ENCODE results near the gene IQSEC2. TPM values are rescaled to one million over a fixed set of nuclear protein-coding genes. Genes with fewer than 3 reads are reported as not detected.

IQSEC2 gene
- total and polyA plus RNA-seq, 9 of the 15 experiments (the other 6 are each of a cell fraction or from before 2014, with no cell fraction given): 2.7 to 41.8 (median 20.1) TPM

DNA sequence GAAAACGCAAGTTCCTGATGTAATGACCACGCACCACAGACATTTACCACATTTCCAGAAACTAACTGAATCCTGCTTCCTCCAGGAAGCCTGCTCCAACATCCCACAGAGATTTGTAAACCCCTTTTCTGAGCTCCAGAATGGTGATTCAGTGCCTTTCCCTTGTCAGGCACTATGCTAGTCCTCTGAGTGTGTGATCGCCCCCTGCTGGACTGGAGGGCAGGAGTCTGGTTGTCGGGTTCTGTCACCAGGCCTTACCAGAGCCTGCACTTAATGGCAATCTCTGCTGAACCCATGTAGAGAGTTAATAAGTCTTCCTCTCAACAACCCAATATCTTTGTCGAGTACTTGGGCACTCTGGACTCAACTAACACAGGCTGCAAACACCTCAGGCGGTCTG lies 41.9 kb downstream of the IQSEC2 start:
- CTCF ChIA-PET (ENCODE audit: low intra/inter-chr PET ratio): no interaction called here

More for the DNA sequence above, 41.9 kb downstream of the IQSEC2 start:
- H4K20me1 ChIP-seq (replicated peaks; ENCODE audit: control insufficient read depth, insufficient read depth, low read length): no peaks in the 10 kb centered on the region; the same call in 1 of the 2 replicates
- no peak overlapping the region for H3K9ac ChIP-seq (ENCODE audit: insufficient read depth in 1 of 2, low read depth in 2 of 2, low read length in 2 of 2)
- WGBS (ENCODE audit: insufficient coverage, low coverage, missing lambda C conversion rate): 78% methylated on average over 5 of the region's 6 CpGs
- no peak overlapping the region for H3K4me3 ChIP-seq
- in situ Hi-C loops (cut with MboI): no loop called here
- H3K36me3 ChIP-seq (ENCODE audit: control insufficient read depth, insufficient read depth, low read length): peaks cover 49% of the 10 kb centered on the region; the same call in 2 of the 3 replicates
- DNase-seq (ENCODE audit: extremely low read depth in 1 of 4, low spot score in 3 of 4) (peak in 3 of 4 experiments; percentile 36 to 44 (median 41)), FAIRE-seq (no peak), ATAC-seq (peak; percentile 87)
- TF ChIP-seq SP2 (IDR thresholded peaks at IDR 0.05; ENCODE audit: extremely low read depth, low read depth, low read length, poor library complexity, severe bottlenecking): peak; percentile 50
- no peak for TF ChIP-seq ZNF507 (tag; conservative IDR thresholded peaks at IDR 0.05)
- TF ChIP-seq POLR2AphosphoS5 (IDR thresholded peaks at IDR 0.05; ENCODE audit: control insufficient read depth, insufficient read depth, low read depth, low read length): no peak
- no peak for TF ChIP-seq ZNF121 (CRISPR knock-in tag; conservative IDR thresholded peaks at IDR 0.05)
- no peak for TF ChIP-seq ARID1B (IDR thresholded peaks at IDR 0.05)
- no peak for TF ChIP-seq GABPB2 (CRISPR knock-in tag; conservative IDR thresholded peaks at IDR 0.05)
- TF ChIP-seq, protein P1, sequence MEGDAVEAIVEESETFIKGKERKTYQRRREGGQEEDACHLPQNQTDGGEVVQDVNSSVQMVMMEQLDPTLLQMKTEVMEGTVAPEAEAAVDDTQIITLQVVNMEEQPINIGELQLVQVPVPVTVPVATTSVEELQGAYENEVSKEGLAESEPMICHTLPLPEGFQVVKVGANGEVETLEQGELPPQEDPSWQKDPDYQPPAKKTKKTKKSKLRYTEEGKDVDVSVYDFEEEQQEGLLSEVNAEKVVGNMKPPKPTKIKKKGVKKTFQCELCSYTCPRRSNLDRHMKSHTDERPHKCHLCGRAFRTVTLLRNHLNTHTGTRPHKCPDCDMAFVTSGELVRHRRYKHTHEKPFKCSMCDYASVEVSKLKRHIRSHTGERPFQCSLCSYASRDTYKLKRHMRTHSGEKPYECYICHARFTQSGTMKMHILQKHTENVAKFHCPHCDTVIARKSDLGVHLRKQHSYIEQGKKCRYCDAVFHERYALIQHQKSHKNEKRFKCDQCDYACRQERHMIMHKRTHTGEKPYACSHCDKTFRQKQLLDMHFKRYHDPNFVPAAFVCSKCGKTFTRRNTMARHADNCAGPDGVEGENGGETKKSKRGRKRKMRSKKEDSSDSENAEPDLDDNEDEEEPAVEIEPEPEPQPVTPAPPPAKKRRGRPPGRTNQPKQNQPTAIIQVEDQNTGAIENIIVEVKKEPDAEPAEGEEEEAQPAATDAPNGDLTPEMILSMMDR (IDR thresholded peaks at IDR 0.05 in 2 of 3, conservative IDR thresholded peaks at IDR 0.05 in 1 of 3; ENCODE audit: insufficient read depth in 2 of 3, low read depth in 1 of 3, low read length in 3 of 3): peak in 2 of 3 experiments; percentile 31 to 37; a peak in 2 of 6 replicates
- TF ChIP-seq, protein P2, sequence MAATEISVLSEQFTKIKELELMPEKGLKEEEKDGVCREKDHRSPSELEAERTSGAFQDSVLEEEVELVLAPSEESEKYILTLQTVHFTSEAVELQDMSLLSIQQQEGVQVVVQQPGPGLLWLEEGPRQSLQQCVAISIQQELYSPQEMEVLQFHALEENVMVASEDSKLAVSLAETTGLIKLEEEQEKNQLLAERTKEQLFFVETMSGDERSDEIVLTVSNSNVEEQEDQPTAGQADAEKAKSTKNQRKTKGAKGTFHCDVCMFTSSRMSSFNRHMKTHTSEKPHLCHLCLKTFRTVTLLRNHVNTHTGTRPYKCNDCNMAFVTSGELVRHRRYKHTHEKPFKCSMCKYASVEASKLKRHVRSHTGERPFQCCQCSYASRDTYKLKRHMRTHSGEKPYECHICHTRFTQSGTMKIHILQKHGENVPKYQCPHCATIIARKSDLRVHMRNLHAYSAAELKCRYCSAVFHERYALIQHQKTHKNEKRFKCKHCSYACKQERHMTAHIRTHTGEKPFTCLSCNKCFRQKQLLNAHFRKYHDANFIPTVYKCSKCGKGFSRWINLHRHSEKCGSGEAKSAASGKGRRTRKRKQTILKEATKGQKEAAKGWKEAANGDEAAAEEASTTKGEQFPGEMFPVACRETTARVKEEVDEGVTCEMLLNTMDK (IDR thresholded peaks at IDR 0.05; ENCODE audit: borderline replicate concordance, insufficient read depth, low read depth, low read length, poor library complexity, severe bottlenecking): peak; percentile 76
- POLR2A ChIA-PET: interaction anchor here (0.5 to 1.6 kb wide), 7 partner anchors 10 to 1009 kb away, joined by 3 to 6 read pairs (median 3); no protein-coding TSS in a partner anchor
- no peak overlapping the region for H3K27ac ChIP-seq (ENCODE audit: extremely low read depth, low read depth, low read length)
- H3K9me1 ChIP-seq (ENCODE audit: control insufficient read depth, insufficient read depth, low read length): no peaks in the 10 kb centered on the region
- no TSS peak for BruUV-seq (replicated peaks)
- H3K4me2 ChIP-seq (ENCODE audit: insufficient read depth, low read length): no peak overlapping the region
- no peak overlapping the region for H2AFZ ChIP-seq (ENCODE audit: low read depth, low read length)
- intact Hi-C loops (cut with micrococcal nuclease): no loop called here
- no peaks in the 10 kb centered on the region for H3K27me3 ChIP-seq (ENCODE audit: control insufficient read depth in 2 of 2, insufficient read depth in 2 of 2, low read length in 2 of 2)
- H3K9me3 ChIP-seq (replicated peaks; ENCODE audit: control insufficient read depth, insufficient read depth, low read depth, low read length): no peaks in the 10 kb centered on the region
- H3K79me2 ChIP-seq (ENCODE audit: control insufficient read depth, insufficient read depth, low read length): no peaks in the 10 kb centered on the region
- H3K4me1 ChIP-seq (replicated peaks in 1 of 2; ENCODE audit: control insufficient read depth in 2 of 2, insufficient read depth in 2 of 2, low read length in 2 of 2): 0 out of 5 replicates have a peak, but pooled peaks cover 0 to under 1% of the 10 kb centered on the region in 2 experiments

Measured in K562 (cell line).